ENCODE measurements around the gene ILRUN.
"Not testable (repeated sequence)": the region's sequence is repeated elsewhere in the genome, so short reads cannot be mapped to it uniquely, and the experiment has no call there.

Gene ILRUN

GRCh38 chr6:34696739-34697543 is at the start of gene ILRUN:
ILRUN (minus strand) TSS chr6:34696767; CDS start chr6:34696603, 164 bp downstream.
- peak; percentile 82 for DNase-seq (ENCODE audit: extremely low read depth, low read depth)
- TF ChIP-seq, protein P1, sequence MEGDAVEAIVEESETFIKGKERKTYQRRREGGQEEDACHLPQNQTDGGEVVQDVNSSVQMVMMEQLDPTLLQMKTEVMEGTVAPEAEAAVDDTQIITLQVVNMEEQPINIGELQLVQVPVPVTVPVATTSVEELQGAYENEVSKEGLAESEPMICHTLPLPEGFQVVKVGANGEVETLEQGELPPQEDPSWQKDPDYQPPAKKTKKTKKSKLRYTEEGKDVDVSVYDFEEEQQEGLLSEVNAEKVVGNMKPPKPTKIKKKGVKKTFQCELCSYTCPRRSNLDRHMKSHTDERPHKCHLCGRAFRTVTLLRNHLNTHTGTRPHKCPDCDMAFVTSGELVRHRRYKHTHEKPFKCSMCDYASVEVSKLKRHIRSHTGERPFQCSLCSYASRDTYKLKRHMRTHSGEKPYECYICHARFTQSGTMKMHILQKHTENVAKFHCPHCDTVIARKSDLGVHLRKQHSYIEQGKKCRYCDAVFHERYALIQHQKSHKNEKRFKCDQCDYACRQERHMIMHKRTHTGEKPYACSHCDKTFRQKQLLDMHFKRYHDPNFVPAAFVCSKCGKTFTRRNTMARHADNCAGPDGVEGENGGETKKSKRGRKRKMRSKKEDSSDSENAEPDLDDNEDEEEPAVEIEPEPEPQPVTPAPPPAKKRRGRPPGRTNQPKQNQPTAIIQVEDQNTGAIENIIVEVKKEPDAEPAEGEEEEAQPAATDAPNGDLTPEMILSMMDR (IDR thresholded peaks at IDR 0.05; ENCODE audit: low read depth, low read length) = no peak

GRCh38 chr6:34745277-34746103 is 48.9 kb upstream of the ILRUN start:
- TF ChIP-seq, protein P1 (IDR thresholded peaks at IDR 0.05; ENCODE audit: low read depth, low read length) = no peak
- no peak for DNase-seq (ENCODE audit: extremely low read depth, low read depth)

GRCh38 chr6:34744294-34744647 is 47.7 kb upstream of the ILRUN start:
- not testable (repeated sequence) for DNase-seq (ENCODE audit: extremely low read depth, low read depth)

GRCh38 chr6:34743625-34744293 is 47.2 kb upstream of the ILRUN start:
- DNase-seq (ENCODE audit: extremely low read depth, low read depth) = no peak

DNA sequence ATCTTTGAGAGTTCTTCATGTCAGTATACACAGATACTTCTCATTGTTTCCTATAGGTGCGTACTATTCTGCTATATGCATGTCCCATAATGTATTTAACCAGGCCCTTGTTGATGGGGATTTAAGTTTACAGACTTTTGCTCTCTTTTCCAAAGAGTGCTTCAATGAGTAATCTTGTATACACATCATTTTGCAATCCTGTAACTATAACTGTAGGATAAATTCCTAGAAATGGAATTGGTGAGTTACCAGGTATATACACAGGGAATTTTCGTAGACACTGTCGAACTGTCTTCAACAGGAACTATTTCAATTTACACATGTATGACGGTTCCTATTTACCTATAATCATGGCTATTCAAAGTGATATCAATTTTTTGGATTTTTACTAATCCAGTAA is 45.5 kb upstream of the ILRUN start:
- TF ChIP-seq, protein P1 (IDR thresholded peaks at IDR 0.05; ENCODE audit: low read depth, low read length) = no peak
- DNase-seq (ENCODE audit: extremely low read depth, low read depth) = no peak

More at GRCh38 chr6:34743625-34744293, 47.2 kb upstream of the ILRUN start:
- TF ChIP-seq, protein P1 (IDR thresholded peaks at IDR 0.05; ENCODE audit: low read depth, low read length) = no peak

DNA sequence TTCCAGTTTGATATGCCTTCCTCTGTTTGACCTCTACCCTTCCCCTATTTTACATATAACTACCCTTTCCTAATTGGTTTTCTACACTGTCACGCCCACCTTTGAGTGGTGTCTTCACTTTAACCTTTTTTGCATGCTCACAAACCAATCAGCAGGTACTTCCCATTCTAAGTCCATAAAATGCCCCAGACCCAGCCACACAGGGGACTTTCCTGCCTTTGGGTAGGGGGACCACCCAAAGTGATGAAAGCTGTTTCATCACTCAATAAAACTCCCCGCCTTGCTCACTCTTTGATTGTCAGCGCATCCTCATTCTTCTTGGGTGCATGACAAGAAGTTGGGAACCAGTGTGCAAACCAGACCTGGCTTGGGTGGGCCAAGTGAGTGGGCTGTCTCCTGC is 40.3 kb upstream of the ILRUN start:
- TF ChIP-seq, protein P1 (IDR thresholded peaks at IDR 0.05; ENCODE audit: low read depth, low read length) = no peak
- DNase-seq (ENCODE audit: extremely low read depth, low read depth) = no peak

DNA sequence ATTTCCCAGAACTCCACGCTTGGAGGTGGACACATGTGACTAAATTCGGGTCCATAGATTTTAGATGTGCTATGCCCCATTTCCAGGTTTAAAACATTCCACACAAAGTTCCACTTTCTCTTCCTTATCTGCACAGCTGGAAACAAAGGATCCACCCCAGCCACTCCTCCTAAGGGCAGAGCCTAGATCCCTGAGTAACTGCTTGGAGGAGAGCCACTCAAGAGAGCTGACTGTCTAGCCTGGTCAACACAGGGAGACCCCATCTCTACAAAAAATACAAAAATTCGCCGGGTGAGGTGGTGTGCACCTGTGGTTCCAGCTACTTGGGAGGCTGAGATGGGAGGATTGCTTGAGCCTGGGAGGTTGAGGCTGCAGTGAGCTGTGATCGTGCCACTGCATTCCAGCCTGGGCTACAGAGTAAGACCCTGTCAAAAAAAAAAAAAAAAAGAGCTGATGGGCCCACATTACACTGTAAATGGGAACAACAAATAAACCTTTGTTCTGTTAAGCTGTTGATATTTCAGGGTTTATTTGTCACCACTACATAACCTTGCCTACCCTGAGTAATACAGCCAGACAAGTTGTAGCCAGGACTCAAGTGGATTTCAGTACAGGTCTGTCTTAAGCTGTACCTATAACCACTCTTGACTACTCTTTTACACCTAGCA is 35.0 kb upstream of the ILRUN start:
- no peak for DNase-seq (ENCODE audit: extremely low read depth, low read depth)
- TF ChIP-seq, protein P1 (IDR thresholded peaks at IDR 0.05; ENCODE audit: low read depth, low read length) = no peak
